ENCODE measurements around the gene RASGEF1C. TPM values are rescaled to one million over a fixed set of nuclear protein-coding genes. Genes with fewer than 3 reads are reported as not detected.

Gene RASGEF1C
- total RNA-seq, 1 experiment from 2014 or later = not detected

DNA sequence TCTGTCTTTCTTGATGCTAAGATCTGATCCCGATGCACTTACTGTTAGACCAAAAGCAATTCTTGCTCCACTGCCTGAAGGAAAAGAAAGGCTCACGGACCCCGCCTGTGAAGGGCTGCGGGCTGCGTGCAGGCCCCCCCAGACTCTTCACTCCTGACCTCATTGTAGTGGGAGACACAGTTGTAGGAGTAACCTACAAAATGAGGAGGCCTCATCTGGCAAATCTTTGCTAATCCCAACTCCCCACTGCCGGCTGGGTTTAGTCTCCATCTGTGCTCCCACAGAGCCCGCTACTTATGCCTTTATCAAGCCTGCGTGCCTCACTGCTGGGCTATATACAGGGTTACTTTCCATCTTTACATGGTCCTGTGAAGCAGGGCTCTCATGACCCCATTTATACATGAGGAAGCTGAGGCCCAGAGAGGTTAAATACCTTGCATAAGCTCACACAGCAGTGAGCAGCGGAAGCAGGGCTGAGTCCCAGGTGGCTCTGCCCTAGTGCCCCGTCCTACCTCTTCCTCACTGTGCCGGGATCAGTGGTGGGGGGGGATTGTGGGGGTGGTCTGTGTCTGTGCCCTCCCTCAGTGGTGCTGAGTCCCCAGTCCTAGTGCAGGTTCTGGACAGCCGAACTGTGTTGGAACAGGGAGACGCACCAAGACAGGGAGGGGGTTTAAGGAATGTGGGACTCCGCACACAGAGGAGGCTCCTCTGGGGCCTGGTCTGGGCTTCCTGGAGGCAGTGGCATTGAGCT, 93.5 kb downstream of the RASGEF1C start:
- H4K20me1 ChIP-seq (ENCODE audit: insufficient read depth, low read depth, low read length) = no peaks in the 10 kb centered on the region
- DNase-seq = no peak
- H3K4me1 ChIP-seq (ENCODE audit: low read length) = no peaks in the 10 kb centered on the region
- H2AFZ ChIP-seq (ENCODE audit: low read length) = no peak overlapping the region
- H3K9ac ChIP-seq (ENCODE audit: low read length) = no peak overlapping the region
- no peaks in the 10 kb centered on the region for H3K9me3 ChIP-seq (ENCODE audit: low read length)
- no peak overlapping the region for H3K27ac ChIP-seq (ENCODE audit: low read length)
- no peaks in the 10 kb centered on the region for H3K36me3 ChIP-seq (ENCODE audit: insufficient read depth, low read length)
- H3K9me2 ChIP-seq (replicated peaks; ENCODE audit: insufficient read depth, low read length) = no peaks in the 10 kb centered on the region
- no peak overlapping the region for H3K4me2 ChIP-seq (ENCODE audit: low read depth, low read length, poor library complexity, severe bottlenecking)
- no peak overlapping the region for H3K4me3 ChIP-seq (ENCODE audit: low read length)
- no peaks in the 10 kb centered on the region for H3K79me2 ChIP-seq (ENCODE audit: low read length)
- no peaks in the 10 kb centered on the region for H3K27me3 ChIP-seq (ENCODE audit: low read length)

DNA sequence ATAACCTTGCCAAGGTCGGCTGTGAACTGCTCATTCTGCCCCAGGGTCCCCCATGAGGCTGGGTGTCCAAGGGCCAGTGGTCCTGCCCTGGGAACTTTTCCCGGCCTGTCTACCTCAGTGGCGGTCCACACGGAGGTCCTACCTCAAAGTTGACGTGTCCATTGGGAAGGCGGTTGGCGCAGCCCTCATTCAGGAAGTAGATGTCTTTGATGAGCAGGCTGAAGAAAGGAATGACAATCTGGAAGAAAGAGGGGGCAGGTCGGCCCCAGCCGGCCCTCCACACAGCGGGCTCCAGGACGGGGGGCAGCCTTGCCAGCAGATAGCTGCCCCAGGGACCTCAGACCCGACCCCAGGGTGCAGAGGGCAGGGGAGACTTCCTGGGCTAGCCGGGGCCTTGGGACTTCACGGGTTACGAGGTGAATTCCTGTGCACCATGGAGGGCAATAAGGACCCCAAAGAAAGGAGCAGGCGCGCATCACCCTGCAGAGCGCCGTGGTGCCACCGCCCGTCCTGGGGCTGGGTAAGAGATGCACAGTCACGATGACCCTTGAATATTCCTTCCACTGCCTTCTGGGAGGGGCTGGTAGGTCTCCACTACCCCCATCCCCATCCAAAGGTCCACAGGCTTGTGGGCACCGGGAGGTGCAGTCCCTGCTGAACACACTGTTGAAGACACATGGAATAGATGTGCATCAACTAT, 94.6 kb downstream of the RASGEF1C start:
- no peaks in the 10 kb centered on the region for H3K79me2 ChIP-seq (ENCODE audit: low read length)
- H3K27ac ChIP-seq (ENCODE audit: low read length) = no peak overlapping the region
- no peak overlapping the region for H3K4me2 ChIP-seq (ENCODE audit: low read depth, low read length, poor library complexity, severe bottlenecking)
- no peaks in the 10 kb centered on the region for H3K9me2 ChIP-seq (replicated peaks; ENCODE audit: insufficient read depth, low read length)
- H3K36me3 ChIP-seq (ENCODE audit: insufficient read depth, low read length) = no peaks in the 10 kb centered on the region
- no peaks in the 10 kb centered on the region for H3K9me3 ChIP-seq (ENCODE audit: low read length)
- H3K4me3 ChIP-seq (ENCODE audit: low read length) = no peak overlapping the region
- no peak overlapping the region for H2AFZ ChIP-seq (ENCODE audit: low read length)
- H3K9ac ChIP-seq (ENCODE audit: low read length) = no peak overlapping the region
- no peaks in the 10 kb centered on the region for H3K27me3 ChIP-seq (ENCODE audit: low read length)
- DNase-seq = no peak
- H3K4me1 ChIP-seq (ENCODE audit: low read length) = no peaks in the 10 kb centered on the region
- no peaks in the 10 kb centered on the region for H4K20me1 ChIP-seq (ENCODE audit: insufficient read depth, low read depth, low read length)

DNA sequence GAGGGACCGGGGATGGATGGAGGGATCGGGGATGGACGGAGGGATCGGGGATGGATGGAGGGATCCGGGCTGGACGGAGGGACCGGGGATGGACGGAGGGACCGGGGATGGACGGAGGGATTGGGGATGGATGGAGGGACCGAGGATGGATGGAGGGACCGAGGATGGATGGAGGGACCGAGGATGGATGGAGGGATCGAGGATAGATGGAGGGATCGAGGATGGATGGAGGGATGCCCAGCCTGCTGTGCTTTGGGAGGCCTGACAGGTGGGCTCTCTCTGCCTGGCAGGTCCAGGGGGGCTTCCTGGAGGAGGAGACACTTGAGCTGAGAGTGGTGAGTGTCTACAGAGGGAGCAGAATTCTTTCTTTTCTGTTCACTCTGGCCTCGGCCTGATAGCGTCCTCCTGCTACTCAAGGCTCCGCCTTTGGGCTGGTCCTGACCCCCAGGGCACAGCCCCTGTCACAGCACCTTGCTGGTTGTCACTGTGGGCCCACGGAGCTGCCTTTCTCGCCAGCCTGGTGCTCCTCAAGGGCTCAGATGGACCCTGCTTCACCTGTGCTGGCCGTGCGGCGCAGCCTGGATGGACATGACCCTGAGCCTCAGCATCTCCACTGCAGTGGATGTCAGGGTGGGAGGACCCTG, 95.2 kb downstream of the RASGEF1C start:
- H3K36me3 ChIP-seq (ENCODE audit: insufficient read depth, low read length) = no peaks in the 10 kb centered on the region
- no peak overlapping the region for H2AFZ ChIP-seq (ENCODE audit: low read length)
- no peak for DNase-seq
- H3K27me3 ChIP-seq (ENCODE audit: low read length) = no peaks in the 10 kb centered on the region
- no peak overlapping the region for H3K27ac ChIP-seq (ENCODE audit: low read length)
- no peak overlapping the region for H3K9ac ChIP-seq (ENCODE audit: low read length)
- no peaks in the 10 kb centered on the region for H4K20me1 ChIP-seq (ENCODE audit: insufficient read depth, low read depth, low read length)
- H3K4me1 ChIP-seq (ENCODE audit: low read length) = no peaks in the 10 kb centered on the region
- no peak overlapping the region for H3K4me3 ChIP-seq (ENCODE audit: low read length)
- H3K9me2 ChIP-seq (replicated peaks; ENCODE audit: insufficient read depth, low read length) = no peaks in the 10 kb centered on the region
- H3K4me2 ChIP-seq (ENCODE audit: low read depth, low read length, poor library complexity, severe bottlenecking) = no peak overlapping the region
- H3K9me3 ChIP-seq (ENCODE audit: low read length) = no peaks in the 10 kb centered on the region
- no peaks in the 10 kb centered on the region for H3K79me2 ChIP-seq (ENCODE audit: low read length)

DNA sequence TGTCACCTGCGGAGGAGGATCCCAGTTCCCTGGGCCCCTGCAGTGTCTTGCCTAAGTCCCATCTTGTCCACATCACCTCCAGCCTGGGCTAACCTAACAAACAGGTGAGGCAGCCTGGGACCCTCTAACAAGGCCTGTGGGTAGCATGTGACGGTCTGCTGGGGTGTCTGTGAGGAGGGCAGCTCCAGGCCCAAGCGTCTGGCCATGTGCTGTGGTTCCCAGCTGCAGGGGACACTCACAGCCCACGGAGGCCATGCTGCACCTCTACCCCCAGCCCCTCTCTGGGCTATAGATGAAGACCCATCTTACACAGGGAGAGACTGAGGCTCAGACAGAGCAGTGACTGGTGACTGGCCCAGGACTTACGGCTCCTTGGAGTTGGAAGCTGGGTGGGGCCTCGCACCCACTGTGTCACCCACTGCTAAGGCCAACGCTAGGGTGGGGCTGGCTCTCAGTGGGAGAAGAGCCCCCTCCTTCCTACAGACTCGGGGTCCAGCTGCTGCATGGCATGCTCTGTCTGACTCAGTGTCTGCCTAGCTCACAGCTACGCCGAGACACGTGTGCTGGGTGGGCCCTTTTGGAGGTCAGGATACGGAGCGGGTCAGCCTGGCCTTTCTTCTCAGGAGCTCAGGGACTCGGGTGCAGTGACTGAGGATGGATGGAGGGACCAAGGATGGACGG, 96.7 kb downstream of the RASGEF1C start:
- Histone ChIP-seq H3K79me2 (ENCODE audit: low read length) (no peaks in the 10 kb centered on the region), H3K4me2 (ENCODE audit: low read depth, low read length, poor library complexity, severe bottlenecking) (no peak overlapping the region), H3K27me3 (ENCODE audit: low read length) (no peaks in the 10 kb centered on the region), H4K20me1 (ENCODE audit: insufficient read depth, low read depth, low read length) (no peaks in the 10 kb centered on the region), H3K4me1 (ENCODE audit: low read length) (no peaks in the 10 kb centered on the region), H3K4me3 (ENCODE audit: low read length) (no peak overlapping the region), H3K9me2 (replicated peaks; ENCODE audit: insufficient read depth, low read length) (no peaks in the 10 kb centered on the region), H2AFZ (ENCODE audit: low read length) (no peak overlapping the region), H3K9ac (ENCODE audit: low read length) (no peak overlapping the region), H3K36me3 (ENCODE audit: insufficient read depth, low read length) (no peaks in the 10 kb centered on the region), H3K27ac (ENCODE audit: low read length) (no peak overlapping the region), H3K9me3 (ENCODE audit: low read length) (no peaks in the 10 kb centered on the region)
- no peak for DNase-seq

DNA sequence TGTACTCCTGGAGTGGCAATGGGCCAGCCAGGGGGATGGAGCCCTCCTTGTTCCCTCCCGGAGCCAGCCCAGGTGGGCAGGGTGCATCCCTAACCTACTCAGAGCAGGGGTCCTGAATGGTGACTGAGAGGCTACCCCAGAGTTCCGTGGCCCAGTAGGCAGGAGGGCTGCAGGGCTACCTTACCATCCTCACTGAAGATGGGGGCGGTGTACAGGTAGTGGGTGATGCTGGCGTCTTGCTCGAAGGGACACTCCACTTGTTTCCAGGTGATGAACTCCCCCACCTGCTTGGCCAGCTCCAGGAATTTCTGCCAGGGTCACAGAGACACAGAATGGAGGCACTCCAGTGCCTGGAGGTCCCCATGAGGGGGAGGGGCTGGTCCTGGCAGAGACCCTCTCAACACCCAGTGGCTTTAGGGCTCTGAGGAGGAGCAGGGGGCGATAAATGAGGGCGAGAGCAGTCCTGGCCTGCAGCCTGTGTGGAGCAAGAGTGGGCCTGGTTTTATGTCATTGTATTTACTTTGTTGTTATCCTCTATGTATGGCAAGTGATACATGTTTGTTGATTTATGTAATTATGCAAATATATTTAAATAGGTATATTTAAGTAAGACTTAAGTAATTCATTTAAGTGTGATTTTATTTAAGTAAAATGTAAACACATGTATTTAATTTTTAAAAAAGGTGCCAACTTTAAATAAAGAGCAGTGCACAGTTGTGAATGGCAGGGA, 97.6 kb downstream of the RASGEF1C start:
- Histone ChIP-seq H3K9ac (ENCODE audit: low read length) (no peak overlapping the region), H3K9me3 (ENCODE audit: low read length) (peaks cover 4% of the 10 kb centered on the region; the same call in 1 of the 2 replicates), H3K36me3 (ENCODE audit: insufficient read depth, low read length) (no peaks in the 10 kb centered on the region), H3K4me1 (ENCODE audit: low read length) (no peaks in the 10 kb centered on the region), H3K4me2 (ENCODE audit: low read depth, low read length, poor library complexity, severe bottlenecking) (no peak overlapping the region), H3K27ac (ENCODE audit: low read length) (no peak overlapping the region), H3K4me3 (ENCODE audit: low read length) (no peak overlapping the region), H3K79me2 (ENCODE audit: low read length) (no peaks in the 10 kb centered on the region), H3K27me3 (ENCODE audit: low read length) (no peaks in the 10 kb centered on the region), H3K9me2 (replicated peaks; ENCODE audit: insufficient read depth, low read length) (no peaks in the 10 kb centered on the region), H4K20me1 (ENCODE audit: insufficient read depth, low read depth, low read length) (no peaks in the 10 kb centered on the region), H2AFZ (ENCODE audit: low read length) (no peak overlapping the region)
- DNase-seq = no peak

DNA sequence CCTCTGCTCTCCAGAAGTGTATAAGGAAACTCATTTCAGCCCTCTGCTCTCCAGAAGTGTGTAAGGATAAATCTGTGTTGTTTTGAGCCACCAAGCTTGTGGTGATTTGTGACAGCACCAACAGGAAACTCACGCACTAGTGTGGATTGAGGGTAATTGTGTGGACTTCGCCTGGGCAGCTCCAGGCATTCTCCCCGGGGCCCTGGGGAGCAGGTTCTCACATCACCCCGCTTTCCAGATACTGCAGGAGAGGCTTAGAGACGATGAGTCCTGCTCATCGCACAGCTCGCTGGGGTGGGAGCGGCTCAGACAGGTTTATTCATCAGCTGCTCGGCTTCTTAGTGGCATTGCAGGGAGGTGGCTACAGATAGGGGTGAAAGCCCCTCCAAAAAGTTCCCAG, 99.1 kb downstream of the RASGEF1C start:
- DNase-seq = no peak
- no peak overlapping the region for H3K4me3 ChIP-seq (ENCODE audit: low read length)
- H3K27me3 ChIP-seq (ENCODE audit: low read length) = no peaks in the 10 kb centered on the region
- no peak overlapping the region for H3K27ac ChIP-seq (ENCODE audit: low read length)
- H4K20me1 ChIP-seq (ENCODE audit: insufficient read depth, low read depth, low read length) = no peaks in the 10 kb centered on the region
- H3K9ac ChIP-seq (ENCODE audit: low read length) = no peak overlapping the region
- no peak overlapping the region for H2AFZ ChIP-seq (ENCODE audit: low read length)
- H3K9me3 ChIP-seq (ENCODE audit: low read length) = peaks cover 7% of the 10 kb centered on the region
- no peaks in the 10 kb centered on the region for H3K4me1 ChIP-seq (ENCODE audit: low read length)
- H3K79me2 ChIP-seq (ENCODE audit: low read length) = no peaks in the 10 kb centered on the region
- H3K4me2 ChIP-seq (ENCODE audit: low read depth, low read length, poor library complexity, severe bottlenecking) = no peak overlapping the region
- H3K36me3 ChIP-seq (ENCODE audit: insufficient read depth, low read length) = no peaks in the 10 kb centered on the region
- H3K9me2 ChIP-seq (replicated peaks; ENCODE audit: insufficient read depth, low read length) = no peaks in the 10 kb centered on the region

DNA sequence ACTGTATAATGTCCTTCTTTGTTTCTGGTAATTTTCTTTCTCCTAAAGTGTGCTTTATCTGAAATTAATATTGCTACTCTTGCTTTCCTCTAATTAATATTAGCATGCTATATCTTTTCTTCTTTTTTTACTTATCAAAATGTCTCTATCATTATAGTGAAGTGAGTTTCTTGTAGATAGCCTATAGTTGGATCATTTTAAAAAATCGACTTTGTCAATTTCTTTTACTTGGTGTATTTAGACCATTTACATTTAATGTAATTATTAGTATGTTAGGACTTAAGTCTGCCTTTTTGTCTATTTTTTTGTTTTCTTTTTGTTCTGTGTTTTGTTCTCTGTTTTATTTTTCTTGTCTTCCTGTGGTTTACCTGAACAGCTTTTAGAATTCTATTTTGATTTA, 102.0 kb downstream of the RASGEF1C start:
- no peak overlapping the region for H3K4me2 ChIP-seq (ENCODE audit: low read depth, low read length, poor library complexity, severe bottlenecking)
- no peaks in the 10 kb centered on the region for H3K9me2 ChIP-seq (replicated peaks; ENCODE audit: insufficient read depth, low read length)
- H3K4me3 ChIP-seq (ENCODE audit: low read length) = no peak overlapping the region
- no peaks in the 10 kb centered on the region for H4K20me1 ChIP-seq (ENCODE audit: insufficient read depth, low read depth, low read length)
- no peak overlapping the region for H3K27ac ChIP-seq (ENCODE audit: low read length)
- no peak for DNase-seq
- no peaks in the 10 kb centered on the region for H3K79me2 ChIP-seq (ENCODE audit: low read length)
- no peaks in the 10 kb centered on the region for H3K27me3 ChIP-seq (ENCODE audit: low read length)
- no peaks in the 10 kb centered on the region for H3K36me3 ChIP-seq (ENCODE audit: insufficient read depth, low read length)
- no peaks in the 10 kb centered on the region for H3K4me1 ChIP-seq (ENCODE audit: low read length)
- peaks cover 7% of the 10 kb centered on the region for H3K9me3 ChIP-seq (ENCODE audit: low read length)
- no peak overlapping the region for H2AFZ ChIP-seq (ENCODE audit: low read length)
- H3K9ac ChIP-seq (ENCODE audit: low read length) = no peak overlapping the region

All from Karpas-422 (cell line).